Measurements from ENCODE around the gene MCAM. TPM values are rescaled to one million over a fixed set of nuclear protein-coding genes. Genes with fewer than 3 reads are reported as not detected.

MCAM gene
- total RNA-seq, 4 donors from 2014 or later = 27.5 to 112 (median 66.2) TPM

DNA sequence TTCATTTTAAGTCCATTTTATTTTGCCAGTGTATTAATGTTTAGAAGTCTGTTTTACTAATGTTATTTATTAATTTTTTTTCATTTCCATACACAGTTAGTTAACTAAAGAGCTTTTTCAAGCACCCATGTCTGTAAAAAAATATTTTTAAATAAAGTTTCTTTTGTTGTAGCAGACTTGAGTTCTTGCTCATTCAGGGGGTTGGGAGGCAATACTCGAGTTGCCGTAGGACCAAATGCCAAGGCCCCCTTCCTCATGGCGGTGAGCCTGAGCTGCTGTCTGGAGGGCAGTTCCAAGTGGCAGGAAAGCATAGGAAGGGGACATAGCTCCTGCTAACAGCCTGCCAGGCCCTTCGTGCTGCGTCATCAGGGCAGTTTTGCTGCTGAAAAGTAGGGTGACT lies 9.0 kb downstream of the MCAM start:
- Histone ChIP-seq H3K4me1 (no peaks in the 10 kb centered on the region), H3K27me3 (no peaks in the 10 kb centered on the region), H3K36me3 (peaks cover 0 to 30% (median 0%) of the 10 kb centered on the region in 3 donors), H3K9me3 (no peaks in the 10 kb centered on the region), H3K27ac (no peak overlapping the region), H3K4me3 (no peak overlapping the region)
- no peak for TF ChIP-seq POLR2A (IDR thresholded peaks at IDR 0.05)
- no peak for TF ChIP-seq CTCF (IDR thresholded peaks at IDR 0.05)
- DNase-seq = no peak

DNA sequence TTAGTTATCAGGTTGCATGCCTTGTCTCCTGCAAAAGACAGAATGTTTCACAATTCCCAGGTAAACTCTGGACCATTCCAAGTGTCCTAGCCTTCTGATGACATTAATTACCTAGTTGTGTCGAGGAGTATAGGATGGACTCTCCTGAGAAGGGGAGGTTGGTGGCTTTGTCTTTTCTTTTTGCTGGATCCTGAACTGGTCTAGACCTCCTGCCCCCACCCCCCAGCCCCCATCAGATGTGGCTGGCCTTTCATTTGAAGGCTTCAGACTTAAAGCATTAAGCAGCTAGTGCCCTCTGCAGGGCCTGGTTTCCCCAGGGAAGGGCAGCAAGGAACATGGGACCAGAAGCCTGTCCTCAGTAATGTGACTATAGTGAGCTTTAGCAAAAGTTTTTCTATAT lies 9.7 kb downstream of the MCAM start:
- TF ChIP-seq CTCF (IDR thresholded peaks at IDR 0.05) = no peak
- no peak for TF ChIP-seq POLR2A (IDR thresholded peaks at IDR 0.05)
- peaks cover 0 to 33% (median 0%) of the 10 kb centered on the region in 3 donors for H3K36me3 ChIP-seq
- H3K27ac ChIP-seq = peak overlapping the region in 2 of 4 donors; percentile 11 to 31
- H3K9me3 ChIP-seq = no peaks in the 10 kb centered on the region
- H3K27me3 ChIP-seq = no peaks in the 10 kb centered on the region
- H3K4me1 ChIP-seq = no peaks in the 10 kb centered on the region
- no peak overlapping the region for H3K4me3 ChIP-seq
- no peak for DNase-seq

DNA sequence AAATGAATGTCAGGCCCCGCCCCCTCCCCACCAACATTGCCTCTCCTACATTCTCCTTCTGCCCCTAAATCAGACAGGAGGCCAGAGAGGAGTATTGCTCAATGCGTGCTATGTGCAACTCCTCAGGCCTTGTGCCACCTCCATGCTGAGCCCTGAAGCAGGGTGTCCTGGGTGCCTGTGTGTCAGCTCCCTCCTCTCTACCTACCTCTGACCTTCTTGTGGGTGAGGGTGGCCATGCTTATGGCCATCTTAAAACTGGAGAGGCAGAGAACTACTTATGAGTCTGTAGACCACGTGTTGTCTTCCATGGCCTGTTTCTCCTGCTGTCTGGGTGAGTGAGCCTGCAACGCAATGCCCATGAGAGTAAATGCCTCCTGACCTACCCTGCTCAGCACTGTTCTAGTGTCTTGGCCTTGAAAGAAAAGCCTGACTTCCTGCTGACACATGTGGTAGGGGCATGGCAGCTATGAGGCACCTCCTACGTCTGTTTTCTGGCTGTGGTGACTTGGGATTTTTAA lies 10.5 kb downstream of the MCAM start:
- Histone ChIP-seq H3K4me3 (no peak overlapping the region), H3K9me3 (no peaks in the 10 kb centered on the region), H3K4me1 (no peaks in the 10 kb centered on the region), H3K36me3 (peaks cover 0 to 32% (median 0%) of the 10 kb centered on the region in 3 donors), H3K27ac (peak overlapping the region in 2 of 4 donors; percentile 41 to 59), H3K27me3 (no peaks in the 10 kb centered on the region)
- TF ChIP-seq CTCF (IDR thresholded peaks at IDR 0.05) = no peak
- DNase-seq = no peak

- peaks cover 0 to 35% (median 0%) of the 10 kb centered on the region in 3 donors for H3K36me3 ChIP-seq
- peak overlapping the region in 2 of 4 donors; percentile 41 to 59 for H3K27ac ChIP-seq
Observed at GRCh38 chr11:119305556-119306372, 11.2 kb downstream of the MCAM start.

GRCh38 chr11:119303227-119303718 lies 13.7 kb downstream of the MCAM start:
- H3K27me3 ChIP-seq = no peaks in the 10 kb centered on the region
- no peak for DNase-seq
- H3K27ac ChIP-seq = peak overlapping the region in 1 of 4 donors; percentile 4
- H3K4me1 ChIP-seq = peaks cover 0 to 8% (median 0%) of the 10 kb centered on the region in 4 donors
- peaks cover 0 to 56% (median 0%) of the 10 kb centered on the region in 3 donors for H3K36me3 ChIP-seq
- no peak overlapping the region for H3K4me3 ChIP-seq
- H3K9me3 ChIP-seq = no peaks in the 10 kb centered on the region
- TF ChIP-seq CTCF (IDR thresholded peaks at IDR 0.05) = no peak
- no peak for TF ChIP-seq POLR2A (IDR thresholded peaks at IDR 0.05)

More at GRCh38 chr11:119305556-119306372, 11.2 kb downstream of the MCAM start:
- no peak for DNase-seq
- TF ChIP-seq POLR2A (IDR thresholded peaks at IDR 0.05) (no peak), CTCF (IDR thresholded peaks at IDR 0.05) (no peak)
- Histone ChIP-seq H3K27me3 (no peaks in the 10 kb centered on the region), H3K4me1 (no peaks in the 10 kb centered on the region), H3K9me3 (no peaks in the 10 kb centered on the region), H3K4me3 (no peak overlapping the region)

Data from Peyer's patch (tissue), 4 donors.